Cardiac muscle cell (in vitro differentiated cells and primary cell): Measurements from ENCODE around the gene SLC2A11. TPM values are rescaled to one million over a fixed set of nuclear protein-coding genes. Genes with fewer than 3 reads are reported as not detected.

Source experiments
- DNase-seq, 2 donors: peaks; one replicate each; pipeline versions ENCODE4 v3.0.0 to v3.0.0-alpha.2; 2010 to 2017; ENCODE audit warnings: low read depth in 1 of 2, low spot score in 1 of 2
- H3K27ac ChIP-seq: fragments of 200-600 bp; sonication (generic); 2 replicates; pipeline ENCODE4 v1.5.1; 2016
- H3K27me3 ChIP-seq: fragments of 200-600 bp; sonication (generic); 2 replicates; pipeline ENCODE4 v1.6.0; 2016; ENCODE audit warnings: control low read depth
- H3K36me3 ChIP-seq: fragments of 200-600 bp; sonication (generic); 2 replicates; pipeline ENCODE4 v1.5.1; 2016; ENCODE audit warnings: control low read depth
- H3K4me1 ChIP-seq: fragments of 200-600 bp; sonication (generic); 2 replicates; pipeline ENCODE4 v1.8.1; 2017; ENCODE audit warnings: low read depth, mild to moderate bottlenecking, mixed run types
- H3K4me3 ChIP-seq: fragments of 200-600 bp; sonication (generic); 2 replicates; pipeline ENCODE4 v1.5.1; 2016; ENCODE audit warnings: mild to moderate bottlenecking
- H3K9me3 ChIP-seq: fragments of 200-600 bp; sonication (generic); 2 replicates; pipeline ENCODE4 v1.5.1; 2017; ENCODE audit warnings: low read depth, mild to moderate bottlenecking, control low read depth
- CTCF ChIP-seq: IDR thresholded peaks from 2 replicates; pipeline ENCODE4 v1.5.1; 2012; ENCODE audit warnings: low read depth, mild to moderate bottlenecking, low read length
- polyA plus RNA-seq: library from polyadenylated mRNA; unstranded; fragments of >200 nt; fragmentation: Nextera tagmentation; extraction: Ambion mirVana; gene quantifications from 2 replicates; pipeline ENCODE4 v1.2.1, GENCODE V29; 2016
- total RNA-seq: library from RNA; depleted of rRNA; stranded (reverse); fragments of >200 nt; gene quantifications from 2 replicates; pipeline ENCODE4 v1.2.3, GENCODE V29; 2016

Gene SLC2A11
- total and polyA plus RNA-seq, 2 experiments from 2014 or later = 28.5 to 37.9 TPM

DNA sequence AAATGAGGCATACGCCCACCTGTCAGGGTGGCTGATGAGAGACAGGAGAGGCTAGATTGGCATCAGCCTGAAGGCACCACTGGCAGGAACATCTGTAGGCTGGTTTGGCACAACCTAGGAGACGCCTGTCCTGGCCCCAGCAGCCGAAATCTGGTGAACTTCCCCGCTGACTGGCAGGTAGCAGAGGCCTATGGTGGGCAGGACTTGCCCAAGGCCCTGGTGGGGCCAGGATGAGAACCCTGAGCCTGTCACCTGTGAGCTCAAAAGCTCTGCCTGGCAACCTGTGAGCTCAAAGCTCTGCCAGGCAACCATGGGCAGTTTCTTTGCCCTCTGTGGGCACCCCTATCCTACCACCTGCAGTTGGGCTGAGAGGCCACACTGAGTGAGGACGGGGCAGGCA is 21.4 kb upstream of the SLC2A11 start:
- Histone ChIP-seq H3K9me3 (no peaks in the 10 kb centered on the region), H3K4me3 (no peak overlapping the region), H3K36me3 (peaks cover 9% of the 10 kb centered on the region), H3K27me3 (no peaks in the 10 kb centered on the region), H3K27ac (peak overlapping the region; percentile 80), H3K4me1 (peaks cover 28% of the 10 kb centered on the region)
- no peak for DNase-seq
- no peak for TF ChIP-seq CTCF

GRCh38 chr22:23836692-23837495 is 20.8 kb upstream of the SLC2A11 start:
- no peak for TF ChIP-seq CTCF
- H3K4me3 ChIP-seq = no peak overlapping the region

DNA sequence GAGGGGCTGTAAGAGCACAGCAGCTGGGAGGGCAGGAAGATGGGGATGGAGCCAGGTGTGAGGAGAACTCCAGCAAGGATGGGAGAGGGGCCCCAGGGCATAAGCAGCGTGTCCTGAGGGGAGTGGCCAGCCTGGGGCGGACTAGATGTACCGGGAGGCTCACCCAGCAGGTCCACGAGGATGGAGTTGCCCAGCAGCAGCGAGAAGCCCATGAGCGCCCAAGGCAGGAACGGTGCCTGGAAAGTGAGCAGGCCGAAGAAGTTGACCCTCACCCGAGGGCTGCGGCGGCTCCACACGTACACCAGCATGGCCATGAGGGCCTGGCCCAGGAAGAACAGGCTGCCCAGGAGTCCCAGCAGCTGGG is 20.2 kb upstream of the SLC2A11 start:
- Histone ChIP-seq H3K27me3 (no peaks in the 10 kb centered on the region), H3K27ac (no peak overlapping the region), H3K9me3 (no peaks in the 10 kb centered on the region), H3K4me3 (no peak overlapping the region), H3K4me1 (peaks cover 31% of the 10 kb centered on the region), H3K36me3 (peaks cover 9% of the 10 kb centered on the region)
- no peak for DNase-seq
- TF ChIP-seq CTCF = no peak

More at GRCh38 chr22:23836692-23837495, 20.8 kb upstream of the SLC2A11 start:
- no peak for DNase-seq
- no peaks in the 10 kb centered on the region for H3K9me3 ChIP-seq
- H3K27ac ChIP-seq = peak overlapping the region; percentile 80
- H3K27me3 ChIP-seq = no peaks in the 10 kb centered on the region
- H3K36me3 ChIP-seq = peaks cover 9% of the 10 kb centered on the region
- peaks cover 32% of the 10 kb centered on the region for H3K4me1 ChIP-seq

DNA sequence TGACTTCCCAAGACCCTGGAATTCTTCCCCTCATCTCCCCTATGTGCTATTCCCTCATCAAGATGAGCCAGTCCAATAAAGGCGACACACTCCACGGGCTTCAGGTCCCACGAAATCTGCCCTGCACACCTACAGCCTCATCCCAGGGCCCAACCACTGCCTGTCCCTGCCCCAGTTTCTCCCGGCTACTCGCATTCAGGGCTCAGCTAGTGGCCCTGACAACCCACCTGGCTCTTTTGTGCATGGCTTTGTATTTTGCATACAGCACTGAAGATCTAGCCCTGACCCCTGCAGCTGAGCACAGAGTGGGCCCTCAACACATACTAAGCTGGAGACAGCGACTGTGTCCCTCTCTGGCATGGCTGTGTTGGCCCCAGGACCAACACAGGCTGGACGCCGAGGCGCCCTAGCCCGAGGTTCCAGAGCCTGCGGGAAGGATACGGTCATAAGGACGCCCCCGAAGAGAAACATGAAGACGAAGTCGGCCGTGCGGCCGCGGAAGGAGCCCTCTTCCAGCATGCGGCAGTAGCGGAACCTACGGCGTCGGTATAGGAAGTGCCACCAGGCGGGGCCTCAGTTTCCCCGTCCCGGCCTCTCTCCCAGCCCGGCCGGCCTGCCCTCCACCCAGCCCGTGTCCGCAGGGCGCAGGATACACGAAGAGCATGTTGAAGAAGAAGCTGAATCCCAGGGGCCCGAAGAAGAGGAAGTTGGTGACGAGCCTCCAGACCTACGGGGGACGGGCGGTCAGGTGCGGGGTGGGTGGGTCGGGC is 19.6 kb upstream of the SLC2A11 start:
- H3K4me1 ChIP-seq = peaks cover 36% of the 10 kb centered on the region
- H3K36me3 ChIP-seq = peaks cover 9% of the 10 kb centered on the region
- H3K9me3 ChIP-seq = no peaks in the 10 kb centered on the region
- no peaks in the 10 kb centered on the region for H3K27me3 ChIP-seq
- peak overlapping the region; percentile 35 for H3K4me3 ChIP-seq
- no peak for DNase-seq
- H3K27ac ChIP-seq = peak overlapping the region; percentile 55
- TF ChIP-seq CTCF = no peak

DNA sequence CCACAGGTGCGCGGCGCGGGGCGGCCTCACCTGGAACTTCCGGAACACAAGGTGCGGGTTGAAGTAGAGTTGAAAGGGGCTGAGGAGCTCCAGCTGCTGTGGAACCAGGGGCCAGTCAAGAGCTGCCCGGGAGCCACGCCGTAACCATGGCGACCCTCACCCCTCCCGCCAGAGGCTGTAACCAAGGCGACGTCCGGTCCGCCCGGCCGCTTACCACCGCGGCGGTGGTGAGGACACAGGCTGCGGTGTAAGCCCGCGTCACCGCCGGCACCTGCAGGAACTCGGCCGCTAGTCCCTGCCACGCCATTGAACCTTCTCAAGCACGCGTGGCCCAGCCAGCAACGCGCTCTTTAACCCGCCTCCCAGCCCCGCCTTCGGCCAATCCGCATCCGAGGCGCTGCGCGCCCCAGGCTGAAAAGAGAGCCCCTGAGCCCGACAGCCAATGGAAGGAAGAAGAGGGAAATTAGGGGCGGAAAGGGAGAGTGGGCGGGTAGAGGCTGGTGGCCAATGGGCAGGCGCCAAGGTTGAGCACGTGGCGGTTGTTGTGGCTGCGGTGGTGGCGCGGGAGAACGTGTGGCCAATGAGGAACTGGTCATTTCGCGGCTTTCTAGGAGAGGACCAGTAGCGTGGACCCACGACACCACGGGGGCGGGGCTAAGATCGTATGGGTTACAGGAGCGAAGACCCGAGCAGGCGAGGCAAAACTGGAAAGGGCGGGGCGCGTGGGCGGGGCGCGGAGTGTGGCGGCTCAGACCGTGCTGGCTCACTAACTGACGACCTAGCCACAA is 18.8 kb upstream of the SLC2A11 start, which contains the start of gene DERL3:
TSS of gene DERL3 (minus strand) at position 326 of the 788 bp plus-strand sequence. CDS start at position 307, 19 bp downstream.
- H3K4me1 ChIP-seq = peaks cover 44% of the 10 kb centered on the region
- peak; percentile 99 for DNase-seq
- H3K9me3 ChIP-seq = no peaks in the 10 kb centered on the region
- peaks cover 7% of the 10 kb centered on the region for H3K36me3 ChIP-seq
- no peak for TF ChIP-seq CTCF
- no peaks in the 10 kb centered on the region for H3K27me3 ChIP-seq
- peak within 1 kb of the TSS; percentile 35 for H3K4me3 ChIP-seq
- peak within 1 kb of the TSS; percentile 63 for H3K27ac ChIP-seq
